ENCODE data around the gene KCNN2.

Gene KCNN2

DNA sequence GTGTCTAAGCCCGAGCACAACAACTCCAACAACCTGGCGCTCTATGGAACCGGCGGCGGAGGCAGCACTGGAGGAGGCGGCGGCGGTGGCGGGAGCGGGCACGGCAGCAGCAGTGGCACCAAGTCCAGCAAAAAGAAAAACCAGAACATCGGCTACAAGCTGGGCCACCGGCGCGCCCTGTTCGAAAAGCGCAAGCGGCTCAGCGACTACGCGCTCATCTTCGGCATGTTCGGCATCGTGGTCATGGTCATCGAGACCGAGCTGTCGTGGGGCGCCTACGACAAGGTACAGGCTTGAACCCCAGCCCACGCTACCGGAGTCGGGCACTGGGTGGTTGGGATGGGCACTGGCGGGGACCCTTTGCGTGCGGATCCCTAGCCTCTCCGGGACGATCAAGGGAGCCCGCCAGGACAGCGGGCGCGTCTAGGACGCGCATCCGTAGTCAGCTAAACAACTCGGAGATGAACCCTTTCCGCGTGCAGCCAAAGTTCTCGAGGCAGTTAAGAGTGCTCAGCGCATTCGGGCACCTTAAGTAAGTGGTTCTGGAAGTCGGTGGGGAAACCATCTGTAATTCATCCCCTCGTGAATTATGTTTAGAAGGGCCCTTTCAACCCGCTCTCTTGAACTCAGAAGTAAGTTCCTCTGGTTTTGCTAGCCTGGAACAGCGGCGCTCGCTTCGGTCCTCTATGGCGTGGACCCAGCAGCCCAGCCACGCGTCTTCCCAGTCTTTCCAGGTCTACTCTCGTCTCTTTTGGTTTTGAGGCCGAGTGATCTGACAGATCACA lies 1.3 kb downstream of the KCNN2 start:
- DNase-seq = no peak

DNA sequence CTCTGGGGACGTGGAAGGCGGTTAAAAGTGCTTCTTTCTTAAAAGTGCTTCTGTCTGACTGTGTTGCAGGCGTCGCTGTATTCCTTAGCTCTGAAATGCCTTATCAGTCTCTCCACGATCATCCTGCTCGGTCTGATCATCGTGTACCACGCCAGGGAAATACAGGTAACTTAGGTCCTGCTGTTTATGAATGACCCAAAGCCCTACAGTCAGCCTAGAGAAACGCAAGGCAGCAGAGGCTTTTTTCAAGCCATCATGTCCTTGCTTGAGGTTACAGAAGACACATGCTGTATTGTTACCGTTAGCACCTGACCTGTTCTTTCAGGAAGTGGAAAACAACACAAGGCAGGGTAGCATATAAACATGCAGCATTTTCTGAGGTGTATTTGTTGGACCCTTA lies 2.0 kb downstream of the KCNN2 start:
- DNase-seq = no peak

DNA sequence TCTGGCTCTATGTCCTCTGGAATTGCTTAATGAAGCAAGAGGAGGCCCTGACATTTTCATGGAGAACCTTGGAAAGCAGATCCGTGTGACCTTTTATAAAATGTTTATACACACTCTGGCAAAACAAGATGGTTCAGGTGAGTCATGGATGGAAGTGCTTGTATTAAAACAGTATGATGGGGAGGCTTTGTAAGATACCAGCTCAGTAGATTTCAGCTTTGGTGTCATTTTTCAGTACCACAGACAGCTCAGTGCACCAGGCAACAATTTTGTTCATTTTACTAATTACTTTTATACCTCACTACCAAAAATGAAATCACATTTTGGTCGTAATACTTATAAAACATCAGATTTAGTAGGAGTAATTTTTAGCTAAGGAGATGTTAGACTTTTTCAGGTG lies 5.2 kb downstream of the KCNN2 start:
- DNase-seq = no peak

DNA sequence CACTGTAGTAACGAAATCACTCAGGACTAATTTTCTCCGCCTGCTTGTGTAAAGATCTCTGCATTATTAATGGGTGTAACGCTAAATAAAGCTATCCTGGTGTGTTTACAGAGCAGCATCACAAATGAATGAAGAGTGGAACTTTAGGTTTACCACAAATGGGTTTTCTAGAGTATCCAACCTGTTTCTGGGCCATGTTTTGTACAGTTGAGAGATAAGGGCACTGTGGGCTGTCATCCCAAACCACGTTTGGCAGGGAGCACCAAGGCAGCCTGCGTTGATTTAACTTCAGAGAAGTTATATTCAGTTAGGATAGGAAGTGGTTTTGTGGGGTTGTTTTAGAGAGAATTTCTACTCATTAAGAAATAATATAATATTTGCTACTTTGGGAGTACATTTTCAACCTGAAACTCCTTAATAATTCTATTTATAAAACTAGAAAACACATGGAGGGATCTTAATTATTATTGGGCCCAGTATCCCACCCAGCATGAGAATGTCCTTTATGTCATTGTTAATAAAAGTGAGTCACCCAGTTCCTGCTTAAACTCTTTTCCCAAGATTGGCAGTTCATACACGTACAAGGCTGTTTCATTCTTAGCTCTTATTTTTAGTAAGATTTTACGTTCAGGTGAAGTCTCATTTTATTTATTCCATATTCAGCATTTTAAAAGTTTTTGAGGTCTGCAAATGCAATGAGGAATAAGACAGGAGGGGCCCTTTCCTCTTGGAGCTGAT lies 8.0 kb downstream of the KCNN2 start:
- DNase-seq = no peak

DNA sequence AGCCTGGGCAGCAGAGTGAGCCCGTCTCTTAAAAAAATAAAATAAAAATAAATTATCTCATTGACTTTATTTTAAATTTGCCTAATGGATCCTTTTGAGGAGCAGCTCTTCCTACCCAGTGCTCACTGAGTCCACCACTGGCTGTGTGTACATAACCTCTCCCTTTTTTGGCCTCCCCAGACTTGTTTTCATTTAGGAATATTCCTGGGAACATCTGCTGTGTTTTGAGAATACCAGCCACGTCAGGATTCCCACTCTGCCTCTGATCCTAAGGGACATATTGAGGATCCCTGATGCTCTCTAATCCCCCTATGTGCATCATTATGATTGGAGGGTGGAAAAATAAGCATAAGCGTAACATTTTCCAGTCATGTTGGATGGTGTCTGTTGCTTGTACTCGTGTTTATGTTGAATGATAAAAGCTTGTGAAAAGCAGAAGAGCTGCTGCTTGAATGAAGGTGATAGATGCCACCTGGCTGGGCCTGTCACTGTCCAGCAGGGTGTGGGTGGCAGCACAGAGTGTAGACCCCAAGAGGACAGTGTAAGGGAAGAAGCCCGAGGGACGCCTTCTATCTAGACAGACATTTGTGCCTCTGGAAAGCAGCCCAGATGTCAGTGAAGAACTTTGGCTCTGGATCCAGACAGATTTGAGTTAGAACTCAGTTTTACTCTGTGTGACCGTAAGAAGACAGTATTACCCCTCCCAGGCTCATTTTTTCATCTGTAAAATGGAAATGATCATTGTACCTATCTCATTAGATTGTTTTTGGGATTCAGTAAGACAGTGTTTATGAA lies 15.4 kb downstream of the KCNN2 start:
- DNase-seq = no peak

DNA sequence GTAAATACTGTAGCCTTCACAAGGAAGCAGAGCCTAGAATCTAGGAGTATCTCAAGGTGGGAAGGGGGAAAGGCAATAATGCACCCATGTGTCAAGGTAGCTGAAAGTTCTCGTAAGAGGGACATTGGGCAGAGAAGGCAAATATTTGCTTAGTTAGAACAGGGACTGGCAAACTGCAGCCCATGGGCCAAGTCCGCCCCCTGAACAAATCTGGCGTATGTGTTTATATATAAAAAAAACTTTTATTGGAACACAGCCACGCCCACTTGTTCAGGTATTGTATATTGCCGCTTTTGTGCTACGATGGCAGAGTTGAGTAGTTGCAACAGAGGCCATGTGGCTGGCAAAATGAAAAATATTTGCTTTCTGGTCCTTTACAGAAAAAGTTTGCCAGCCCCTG lies 16.1 kb downstream of the KCNN2 start:
- no peak for DNase-seq

DNA sequence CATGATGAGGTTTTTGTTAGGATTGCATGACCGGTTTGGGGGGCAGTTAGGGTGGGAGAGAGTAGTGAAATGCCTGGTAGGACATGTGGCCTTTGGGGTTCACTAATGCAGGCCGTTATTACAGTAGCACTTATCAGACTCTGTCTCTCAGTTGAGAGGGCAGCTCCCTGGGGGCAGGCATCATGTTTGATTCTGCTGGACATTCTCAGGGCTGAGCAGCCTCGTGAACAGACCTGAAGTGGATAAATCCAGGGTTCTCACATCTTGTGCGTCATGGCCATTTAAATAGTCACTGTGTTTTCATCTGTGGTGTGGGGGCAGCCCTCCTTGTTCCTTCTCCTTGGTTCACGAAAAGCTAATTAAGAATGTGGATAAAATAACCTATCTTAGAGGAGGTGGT lies 18.9 kb downstream of the KCNN2 start:
- no peak for DNase-seq

DNA sequence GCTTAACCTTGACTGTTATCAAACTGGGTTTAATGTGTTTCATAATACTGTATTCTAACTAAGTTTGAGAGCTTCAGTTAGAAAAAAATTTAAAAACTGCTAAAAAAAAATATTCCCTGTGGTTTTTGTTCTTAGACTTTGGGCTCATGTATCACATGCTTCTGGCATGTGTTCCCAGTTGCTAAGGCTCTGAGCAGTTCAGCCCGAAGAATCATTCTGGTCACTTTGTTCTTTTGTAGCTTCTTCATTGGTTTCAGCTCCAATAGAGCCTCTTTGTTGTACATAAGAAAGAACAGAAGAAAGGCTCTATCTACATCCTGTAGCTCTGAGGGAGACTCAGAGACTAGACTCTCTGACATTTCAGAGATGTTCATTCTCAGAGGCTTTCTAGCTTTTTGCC lies 25.6 kb downstream of the KCNN2 start:
- no peak for DNase-seq

DNA sequence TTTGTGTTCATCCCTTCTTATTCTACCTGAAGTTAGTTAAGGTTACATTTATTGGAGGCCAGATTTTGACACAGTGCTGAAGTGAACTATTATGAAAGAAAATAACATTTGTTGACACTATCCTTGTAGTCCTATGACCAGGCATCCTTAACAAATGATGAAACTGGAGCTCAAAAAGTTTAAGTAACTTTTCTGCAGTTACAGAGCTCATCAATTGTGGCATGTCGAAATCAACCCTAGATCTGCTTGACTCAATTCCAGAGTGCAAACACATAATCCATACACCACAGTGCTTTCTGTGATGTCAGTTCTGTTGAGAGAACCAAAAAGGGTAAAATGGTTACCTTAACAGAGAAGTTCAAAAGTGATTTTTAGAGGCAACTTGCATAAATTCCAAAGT lies 28.6 kb downstream of the KCNN2 start:
- no peak for DNase-seq

DNA sequence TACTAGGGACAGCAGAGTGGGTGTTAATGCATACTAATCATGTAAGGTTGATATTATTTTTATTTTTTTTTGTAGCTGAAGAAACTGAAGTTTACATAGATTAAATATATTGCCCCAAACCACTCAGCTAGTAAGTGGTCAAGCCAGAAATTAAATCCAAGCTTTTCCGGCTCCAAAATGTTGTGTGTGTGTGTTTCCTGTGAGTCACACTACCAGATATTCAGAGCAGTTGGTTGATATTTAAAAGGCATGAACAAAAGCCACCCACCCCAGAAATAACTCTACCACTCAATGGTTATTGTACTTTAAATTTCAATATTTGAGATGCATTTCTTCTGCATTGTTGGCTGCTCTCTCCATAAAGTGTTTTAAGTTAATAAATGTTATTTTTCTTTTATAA lies 29.5 kb downstream of the KCNN2 start:
- no peak for DNase-seq

DNA sequence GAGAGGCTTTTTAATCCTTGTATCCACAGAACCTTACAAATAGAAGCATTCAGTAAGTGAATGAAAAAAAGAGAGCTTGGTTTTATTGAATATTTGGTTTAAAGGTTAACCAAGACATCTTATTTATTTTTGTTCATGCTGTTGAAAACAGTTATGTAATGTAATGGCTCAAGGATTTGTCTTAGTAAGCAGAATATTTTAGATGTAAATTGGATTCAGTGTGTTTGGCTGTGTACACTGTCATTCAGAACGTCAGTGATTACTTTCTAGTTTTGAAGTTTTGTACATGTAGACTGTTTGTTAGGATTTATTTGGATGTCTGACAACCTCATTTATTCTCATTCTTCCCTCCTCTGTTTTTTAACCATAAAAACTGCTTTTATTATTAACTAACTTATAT lies 31.3 kb downstream of the KCNN2 start:
- no peak for DNase-seq

DNA sequence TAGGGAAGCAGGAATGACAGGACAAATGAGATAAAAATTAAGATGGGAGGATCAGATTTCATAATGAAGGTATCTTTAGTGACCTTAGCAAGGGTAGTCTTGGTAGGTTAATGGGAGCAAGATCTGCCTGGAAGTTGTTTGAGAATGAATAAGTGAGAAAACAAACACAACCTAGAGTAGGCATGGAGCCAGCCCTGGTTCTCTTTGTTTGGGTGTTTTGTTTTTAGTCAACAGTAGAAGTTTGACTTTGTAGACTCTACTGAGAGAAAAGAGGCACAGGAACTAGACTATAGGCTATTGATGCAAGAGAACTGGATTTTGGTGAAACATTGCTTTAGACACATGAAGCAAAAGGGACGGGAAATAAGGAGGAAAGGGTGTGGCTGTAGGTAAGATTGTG lies 40.3 kb downstream of the KCNN2 start:
- DNase-seq = no peak

DNA sequence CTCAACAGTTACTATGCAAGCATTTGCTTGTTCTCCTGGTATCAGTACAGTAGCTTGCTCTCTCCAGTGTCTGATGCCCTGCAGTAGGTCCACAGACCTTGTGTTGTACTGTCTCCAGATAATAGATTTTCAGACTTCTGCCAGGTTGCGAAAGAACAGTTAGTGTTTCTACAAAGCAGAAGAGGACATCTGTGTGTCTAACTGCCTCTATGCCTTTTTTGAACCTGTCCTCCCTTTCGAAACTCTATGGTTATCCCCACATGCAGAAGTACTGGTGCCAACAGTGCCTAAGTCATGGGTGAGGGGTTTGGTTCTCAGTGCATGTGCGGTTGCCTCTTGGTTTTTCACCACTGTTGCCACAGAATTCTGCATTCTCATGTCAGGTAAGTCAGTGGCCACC lies 45.9 kb downstream of the KCNN2 start:
- peak; percentile 93 for DNase-seq

DNA sequence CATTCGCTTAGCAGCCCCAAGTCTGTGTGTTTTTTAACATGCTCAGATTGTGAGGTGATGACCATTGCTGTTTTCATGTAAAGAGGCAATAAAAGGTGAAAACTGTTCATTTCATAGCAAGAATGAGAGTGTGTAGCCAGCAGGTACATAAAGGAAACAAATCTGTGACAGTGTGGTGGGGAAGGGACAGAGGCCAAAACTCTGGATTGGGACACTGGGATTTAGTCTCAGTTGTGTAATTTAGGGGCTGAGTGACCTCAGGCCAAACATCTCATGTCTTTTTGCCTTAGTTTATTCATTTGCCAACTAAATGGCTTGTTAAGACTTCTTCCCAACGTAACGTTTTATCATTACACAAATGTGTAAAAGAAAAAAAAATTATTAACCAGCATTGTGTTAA lies 47.0 kb downstream of the KCNN2 start:
- DNase-seq = no peak

DNA sequence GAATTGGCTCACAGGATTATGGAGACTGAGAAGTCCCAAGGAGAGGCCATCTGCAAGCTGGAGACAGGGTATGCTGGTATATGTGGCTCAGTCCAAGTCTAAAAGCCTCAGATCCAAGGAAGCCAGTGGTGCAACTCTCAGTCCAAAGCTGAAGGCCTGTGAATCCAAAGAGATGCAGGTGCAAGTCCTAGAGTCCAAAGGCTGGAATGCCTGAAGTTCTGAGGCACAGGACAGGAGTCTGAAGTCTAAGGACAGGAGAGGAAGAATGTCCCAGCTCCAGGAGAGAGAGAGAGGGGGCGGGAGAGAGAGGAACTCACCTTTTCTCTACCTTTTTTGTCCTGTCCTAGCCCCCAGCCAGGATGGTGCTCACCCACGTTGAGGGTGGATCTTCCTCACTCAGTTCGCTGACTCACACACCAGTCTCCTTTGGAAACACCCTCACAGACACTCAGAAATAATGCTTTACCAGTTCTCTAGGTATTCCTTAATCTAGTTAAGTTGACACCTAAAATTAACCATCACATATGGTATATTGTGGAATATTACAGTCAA lies 49.6 kb downstream of the KCNN2 start:
- no peak for DNase-seq

DNA sequence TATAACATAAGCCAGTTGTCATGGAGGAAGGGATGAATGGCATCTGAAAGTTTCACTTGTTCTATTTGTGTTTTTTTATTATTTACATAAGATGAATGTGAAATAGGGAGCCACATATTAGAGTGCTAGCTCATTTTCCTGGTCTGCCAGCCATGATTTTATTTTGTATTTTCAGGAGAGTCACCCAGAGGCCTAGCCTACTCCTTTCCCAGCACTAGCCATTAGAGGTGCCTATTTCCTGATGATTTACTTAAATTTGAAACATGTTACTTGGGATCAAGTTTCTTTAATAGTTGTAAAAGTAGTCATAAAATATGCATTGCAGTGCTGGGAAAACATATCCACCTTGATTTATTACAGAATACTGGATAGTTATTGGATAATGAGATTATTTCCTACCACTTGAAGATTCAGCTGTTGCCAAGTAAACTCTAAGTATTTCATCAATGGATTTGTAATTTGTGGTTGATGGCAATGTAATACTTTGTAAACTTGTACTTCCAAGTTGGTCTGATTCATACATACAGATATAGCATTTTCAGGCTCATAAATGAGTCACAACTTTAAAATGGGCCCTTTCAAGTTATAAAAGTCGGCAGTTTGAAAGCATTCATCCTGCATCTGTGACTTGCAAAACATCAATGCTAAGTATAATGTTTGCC lies 50.8 kb downstream of the KCNN2 start:
- peak; percentile 94 for DNase-seq

DNA sequence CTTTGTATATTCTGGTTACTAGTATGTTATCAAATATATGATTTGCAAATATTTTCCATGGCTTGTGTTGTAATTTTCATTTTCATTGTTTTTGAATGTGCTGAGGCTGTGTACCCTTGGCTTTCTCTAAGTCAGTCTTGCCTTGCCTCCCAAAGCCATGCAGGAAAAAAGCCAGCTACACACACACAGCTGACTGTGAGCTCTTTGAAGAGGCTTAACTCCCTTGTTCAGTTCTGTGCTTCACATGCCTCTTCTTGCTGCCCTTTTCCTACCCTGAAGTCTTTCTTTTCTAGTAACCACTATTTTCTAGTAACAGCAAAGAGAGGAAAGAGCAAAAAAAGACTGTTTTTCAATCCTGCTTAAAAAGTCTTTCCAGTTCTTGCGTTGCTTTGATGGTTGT lies 53.9 kb downstream of the KCNN2 start:
- no peak for DNase-seq

DNA sequence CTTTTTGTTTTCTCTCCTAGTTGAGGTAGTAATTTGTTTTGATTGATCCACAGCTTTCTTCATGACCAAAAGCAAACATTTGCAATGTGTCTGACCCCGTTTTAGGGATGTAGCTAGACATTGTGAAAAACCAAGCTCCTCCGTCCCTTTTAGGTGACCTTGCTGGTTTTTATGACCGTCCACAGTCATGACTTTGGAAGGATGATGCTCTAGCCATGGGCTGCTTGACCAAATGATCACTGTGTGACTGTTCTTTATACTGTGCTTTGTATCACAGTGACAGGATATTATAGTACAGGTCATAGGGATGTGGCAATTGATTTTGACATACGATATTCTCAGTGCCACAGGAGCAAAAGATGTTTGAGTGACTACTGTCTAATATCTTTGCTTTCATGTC lies 54.4 kb downstream of the KCNN2 start:
- no peak for DNase-seq

DNA sequence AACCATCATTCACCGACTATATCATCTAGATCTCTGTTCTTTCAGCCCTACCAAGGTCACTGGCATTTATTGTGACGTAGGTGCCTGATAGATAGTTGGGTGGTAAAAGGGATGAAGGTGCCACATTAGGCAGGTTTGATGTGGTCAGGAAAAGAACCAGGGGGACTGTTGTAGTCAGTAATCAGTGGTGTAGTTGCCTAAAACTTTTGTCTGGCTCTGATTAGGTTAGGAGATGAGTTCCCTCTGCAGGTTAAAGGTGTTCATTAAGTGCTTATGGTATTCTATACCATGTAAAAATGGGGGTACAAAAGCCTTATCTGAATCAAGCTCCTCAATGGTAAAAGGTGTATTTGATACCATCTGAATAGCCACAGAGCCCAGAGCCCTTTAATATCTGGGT lies 55.6 kb downstream of the KCNN2 start:
- DNase-seq = no peak

DNA sequence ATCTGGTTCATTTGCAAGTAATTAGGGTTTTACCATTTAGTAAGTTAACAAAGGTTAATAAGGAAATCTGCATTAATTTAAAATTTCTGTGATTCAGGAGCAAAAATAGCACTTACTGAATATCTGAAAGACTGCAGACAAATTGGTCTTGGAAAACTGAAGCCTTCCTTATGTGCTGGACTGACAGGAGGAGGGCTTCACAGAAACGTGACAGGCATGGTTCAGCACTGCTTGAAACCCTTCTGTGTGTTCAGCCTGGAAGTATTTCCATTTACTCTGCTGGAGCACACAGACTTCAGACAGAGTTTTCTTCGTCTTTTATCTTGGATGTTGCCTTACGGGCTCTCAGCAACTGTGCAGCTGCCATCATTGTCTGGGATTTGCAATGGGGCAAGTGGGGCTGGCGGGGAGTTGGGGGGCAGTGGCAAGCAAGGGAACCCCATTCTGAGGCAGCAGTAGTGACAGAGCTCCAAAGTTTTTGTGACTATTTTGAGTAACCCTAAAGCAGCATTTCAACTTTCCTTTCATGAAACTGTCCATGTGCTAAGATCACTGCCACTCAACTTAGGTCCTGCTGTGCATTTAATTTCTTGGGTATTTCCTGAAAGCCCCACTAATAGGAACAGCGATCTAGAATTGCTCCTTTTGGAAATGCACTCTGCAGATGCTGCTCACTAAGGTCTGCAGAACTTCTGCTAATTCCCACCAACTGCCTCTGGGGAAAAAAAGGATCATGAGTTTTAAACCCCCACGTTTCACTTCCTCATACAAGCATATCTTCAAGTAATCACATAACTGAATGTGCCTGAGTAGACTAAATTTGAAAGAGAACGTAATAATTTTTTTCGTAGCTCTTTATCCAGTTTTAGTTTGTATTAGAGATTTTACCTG lies 56.6 kb downstream of the KCNN2 start:
- DNase-seq = peak; percentile 82

DNA sequence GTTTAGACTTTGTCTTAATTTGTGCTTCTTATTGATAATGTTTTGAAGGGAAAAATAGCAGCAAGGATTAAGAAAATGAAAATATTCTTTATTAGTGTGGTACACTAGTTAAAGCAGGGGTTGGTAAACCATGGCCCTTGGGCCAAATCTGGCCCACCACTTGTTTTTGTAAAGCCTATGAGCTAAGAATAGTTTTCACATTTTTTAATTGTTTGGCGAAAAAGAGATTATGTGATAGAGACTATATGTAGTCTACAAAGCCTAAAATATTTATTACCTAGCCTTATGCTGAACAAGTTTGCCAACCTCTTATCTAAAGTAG lies 57.2 kb downstream of the KCNN2 start:
- DNase-seq = no peak

DNA sequence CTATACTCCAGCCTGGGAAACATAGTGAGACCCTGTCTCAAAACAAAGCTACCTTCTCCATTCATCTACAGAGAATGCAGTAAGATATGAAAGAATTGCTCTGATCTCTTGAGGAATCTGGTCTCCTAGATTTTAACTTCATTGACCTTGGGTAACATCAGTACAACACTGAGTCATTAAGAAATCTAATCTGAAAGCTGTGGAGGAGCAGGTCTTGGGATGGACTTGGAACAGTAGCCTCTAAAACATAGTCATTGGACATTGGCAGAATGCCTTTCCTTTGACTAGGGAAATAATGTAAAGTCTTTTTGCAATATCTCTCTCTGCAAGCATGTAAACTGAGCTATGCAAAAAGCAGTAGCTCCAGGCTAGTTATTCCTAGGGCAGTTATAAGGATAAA lies 58.1 kb downstream of the KCNN2 start:
- no peak for DNase-seq

All from SIG-M5 (cell line).